ENCODE data around the gene STK11.
"Not testable (repeated sequence)": the region's sequence is repeated elsewhere in the genome, so short reads cannot be mapped to it uniquely, and the experiment has no call there.

DNA sequence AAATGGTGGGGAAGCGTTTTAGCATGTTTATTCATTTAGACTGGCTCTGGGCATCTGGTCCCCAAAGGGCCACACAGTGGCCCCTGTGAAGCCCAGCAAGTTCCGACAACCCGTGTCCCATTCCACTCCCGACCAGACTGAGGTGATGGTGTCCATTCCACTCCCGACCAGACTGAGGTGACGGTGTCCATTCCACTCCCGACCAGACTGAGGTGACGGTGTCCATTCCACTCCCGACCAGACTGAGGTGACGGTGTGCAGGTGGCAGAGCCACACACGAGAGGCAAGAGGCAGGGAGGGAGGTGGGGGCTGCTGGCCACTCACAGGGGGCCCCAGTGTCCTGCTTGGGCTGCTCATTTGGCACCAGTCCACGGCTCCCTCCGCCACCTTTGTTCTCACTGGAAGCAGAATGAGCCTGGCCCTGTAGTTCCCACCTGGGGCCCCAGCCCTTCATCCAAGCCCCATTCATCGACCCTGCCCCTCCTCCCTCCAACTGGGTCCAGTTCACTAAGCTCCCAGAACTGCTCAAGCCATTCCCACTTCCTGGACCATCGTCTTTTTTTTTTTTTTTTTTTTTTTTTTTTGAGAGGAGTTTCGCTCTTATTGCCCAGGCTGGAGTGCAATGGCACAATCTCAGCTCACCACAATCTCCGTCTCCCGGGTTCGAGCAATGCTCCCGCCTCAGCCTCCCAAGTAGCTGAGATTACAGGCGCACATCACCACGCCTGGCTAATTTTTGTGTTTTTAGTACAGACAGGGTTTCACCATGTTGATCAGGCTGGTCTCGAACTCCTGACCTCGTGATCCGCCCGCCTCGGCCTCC, 40.9 kb downstream of the STK11 start:
- TF ChIP-seq, protein P1, sequence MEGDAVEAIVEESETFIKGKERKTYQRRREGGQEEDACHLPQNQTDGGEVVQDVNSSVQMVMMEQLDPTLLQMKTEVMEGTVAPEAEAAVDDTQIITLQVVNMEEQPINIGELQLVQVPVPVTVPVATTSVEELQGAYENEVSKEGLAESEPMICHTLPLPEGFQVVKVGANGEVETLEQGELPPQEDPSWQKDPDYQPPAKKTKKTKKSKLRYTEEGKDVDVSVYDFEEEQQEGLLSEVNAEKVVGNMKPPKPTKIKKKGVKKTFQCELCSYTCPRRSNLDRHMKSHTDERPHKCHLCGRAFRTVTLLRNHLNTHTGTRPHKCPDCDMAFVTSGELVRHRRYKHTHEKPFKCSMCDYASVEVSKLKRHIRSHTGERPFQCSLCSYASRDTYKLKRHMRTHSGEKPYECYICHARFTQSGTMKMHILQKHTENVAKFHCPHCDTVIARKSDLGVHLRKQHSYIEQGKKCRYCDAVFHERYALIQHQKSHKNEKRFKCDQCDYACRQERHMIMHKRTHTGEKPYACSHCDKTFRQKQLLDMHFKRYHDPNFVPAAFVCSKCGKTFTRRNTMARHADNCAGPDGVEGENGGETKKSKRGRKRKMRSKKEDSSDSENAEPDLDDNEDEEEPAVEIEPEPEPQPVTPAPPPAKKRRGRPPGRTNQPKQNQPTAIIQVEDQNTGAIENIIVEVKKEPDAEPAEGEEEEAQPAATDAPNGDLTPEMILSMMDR (IDR thresholded peaks at IDR 0.05 in 4 of 5, conservative IDR thresholded peaks at IDR 0.05 in 1 of 5), result not testable (repeated sequence)
- TF ChIP-seq POLR2A (IDR thresholded peaks at IDR 0.05), result not testable (repeated sequence)

Data from gastrocnemius medialis (tissue), 4 donors.